Type B pancreatic cell (in vitro differentiated cells): ENCODE data around the gene PCSK6. TPM values are rescaled to one million over a fixed set of nuclear protein-coding genes. Genes with fewer than 3 reads are reported as not detected.

Experiments
- DNase-seq: peaks from one replicate; pipeline ENCODE4 v3.0.0; 2021; ENCODE audit warnings: mixed read lengths; ENCODE audit not compliant: unreplicated experiment; ENCODE audit errors: extremely low spot score
- H3K27ac Mint-ChIP-seq: 2 replicates; pipeline ENCODE4 v1.8.0; 2021; ENCODE audit warnings: mild to moderate bottlenecking, mixed read lengths
- H3K27me3 Mint-ChIP-seq: 2 replicates; pipeline ENCODE4 v1.8.0; 2021; ENCODE audit warnings: mixed read lengths
- H3K36me3 Mint-ChIP-seq: 2 replicates; pipeline ENCODE4 v1.8.0; 2021; ENCODE audit warnings: mixed read lengths
- H3K4me1 Mint-ChIP-seq: one replicate; pipeline ENCODE4 v1.8.0; 2021; ENCODE audit warnings: mixed read lengths; ENCODE audit not compliant: unreplicated experiment
- H3K4me3 Mint-ChIP-seq: 2 replicates; pipeline ENCODE4 v1.8.0; 2021; ENCODE audit warnings: mild to moderate bottlenecking, mixed read lengths
- H3K9me3 Mint-ChIP-seq: 2 replicates; pipeline ENCODE4 v1.8.0; 2021; ENCODE audit warnings: mixed read lengths
- CTCF ChIP-seq: fragments of 200-600 bp; sonication (generic); conservative IDR thresholded peaks from 2 replicates; pipeline ENCODE4 v1.5.0; 2021; ENCODE audit warnings: antibody characterized with exemption, mild to moderate bottlenecking
- total RNA-seq: library from RNA; stranded (reverse); gene quantifications from 2 replicates; pipeline ENCODE4 v1.2.1, GENCODE V29; 2021; ENCODE audit warnings: low replicate concordance

The PCSK6 gene
- total RNA-seq, 1 donor from 2014 or later, result 5.4 TPM

DNA sequence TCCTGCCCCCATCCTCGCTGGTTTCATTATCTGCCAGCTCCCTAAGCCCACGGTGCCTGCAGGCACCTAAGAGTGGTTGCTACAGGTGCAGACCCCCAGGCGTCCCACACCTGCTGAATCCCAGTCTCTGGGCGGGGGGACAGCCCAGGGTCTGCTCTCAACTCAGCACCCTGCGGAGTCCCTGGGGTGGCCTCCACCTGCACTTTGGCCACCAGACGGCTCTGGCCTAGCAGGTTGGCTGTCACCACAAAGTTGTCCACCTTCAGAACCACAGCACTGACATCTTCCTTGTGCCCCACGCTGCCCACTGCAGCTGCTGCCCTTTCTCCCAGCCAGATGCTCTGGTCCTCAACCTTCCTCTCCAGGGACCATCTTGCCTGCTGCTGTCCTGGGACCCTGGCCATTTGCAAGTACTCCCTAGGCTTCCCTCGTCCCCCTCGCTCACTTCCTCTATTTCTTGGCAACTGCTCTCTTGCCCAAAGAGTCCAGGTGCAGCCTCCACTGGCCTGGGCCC, 159.6 kb downstream of the PCSK6 start:
- H3K9me3 Mint-ChIP-seq, result no peaks in the 10 kb centered on the region
- H3K27ac Mint-ChIP-seq, result peak overlapping the region; percentile 19
- no peak overlapping the region for H3K4me3 Mint-ChIP-seq
- TF ChIP-seq CTCF, result no peak
- no peak for DNase-seq
- H3K4me1 Mint-ChIP-seq, result no peaks in the 10 kb centered on the region
- peaks cover 21% of the 10 kb centered on the region for H3K27me3 Mint-ChIP-seq
- no peaks in the 10 kb centered on the region for H3K36me3 Mint-ChIP-seq

- H3K27me3 Mint-ChIP-seq, result peaks cover 21% of the 10 kb centered on the region
- H3K27ac Mint-ChIP-seq, result no peak overlapping the region
- H3K4me3 Mint-ChIP-seq, result no peak overlapping the region
- DNase-seq, result no peak
- no peaks in the 10 kb centered on the region for H3K9me3 Mint-ChIP-seq
- TF ChIP-seq CTCF, result no peak
- no peaks in the 10 kb centered on the region for H3K36me3 Mint-ChIP-seq
- no peaks in the 10 kb centered on the region for H3K4me1 Mint-ChIP-seq
Measured at GRCh38 chr15:101329309-101329863, 160.1 kb downstream of the PCSK6 start.

GRCh38 chr15:101328001-101328400, 161.5 kb downstream of the PCSK6 start:
- H3K27me3 Mint-ChIP-seq, result peaks cover 21% of the 10 kb centered on the region

GRCh38 chr15:101327147-101327740, 162.3 kb downstream of the PCSK6 start:
- H3K27me3 Mint-ChIP-seq, result peaks cover 21% of the 10 kb centered on the region
- no peaks in the 10 kb centered on the region for H3K4me1 Mint-ChIP-seq
- H3K9me3 Mint-ChIP-seq, result no peaks in the 10 kb centered on the region
- no peaks in the 10 kb centered on the region for H3K36me3 Mint-ChIP-seq
- no peak for DNase-seq
- TF ChIP-seq CTCF, result no peak
- no peak overlapping the region for H3K27ac Mint-ChIP-seq
- H3K4me3 Mint-ChIP-seq, result no peak overlapping the region

More at GRCh38 chr15:101328001-101328400, 161.5 kb downstream of the PCSK6 start:
- Mint-ChIP-seq H3K9me3 (no peaks in the 10 kb centered on the region), H3K27ac (no peak overlapping the region), H3K4me1 (no peaks in the 10 kb centered on the region), H3K4me3 (no peak overlapping the region), H3K36me3 (no peaks in the 10 kb centered on the region)
- no peak for TF ChIP-seq CTCF
- DNase-seq, result no peak

DNA sequence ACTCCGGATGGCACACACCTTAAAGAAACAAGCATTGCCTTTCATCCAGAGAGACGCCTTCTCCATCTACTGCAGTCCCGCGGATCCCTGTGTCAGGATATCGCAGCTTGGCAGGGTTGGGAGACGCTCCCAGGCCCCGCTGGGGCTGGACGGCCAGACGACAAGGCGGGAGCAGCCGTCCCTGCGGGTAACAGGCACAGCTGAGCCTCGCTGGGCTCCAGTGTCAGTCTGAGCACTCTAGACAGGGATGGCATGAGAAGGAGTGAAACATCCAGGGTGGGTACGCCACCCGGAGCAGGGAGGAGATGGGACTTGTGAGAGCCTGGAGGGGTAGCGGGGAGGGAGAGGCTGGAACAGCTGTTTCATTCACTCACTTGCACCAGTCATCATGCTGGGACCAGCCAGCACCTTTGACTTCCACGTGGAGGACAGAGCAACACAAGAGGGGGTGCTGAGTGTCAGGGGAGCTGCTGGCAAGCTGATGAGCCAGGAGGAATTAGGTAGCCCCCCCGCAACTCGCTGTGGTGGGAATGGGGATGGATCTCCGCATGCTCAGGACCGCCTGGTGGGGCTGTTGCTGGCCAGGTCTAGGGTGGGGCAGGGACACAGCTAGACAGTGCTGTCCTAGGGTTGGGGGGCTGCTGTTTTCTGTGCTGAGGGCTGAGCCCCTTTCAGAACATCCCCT, 162.9 kb downstream of the PCSK6 start:
- H3K4me3 Mint-ChIP-seq, result no peak overlapping the region
- H3K4me1 Mint-ChIP-seq, result no peaks in the 10 kb centered on the region
- H3K9me3 Mint-ChIP-seq, result no peaks in the 10 kb centered on the region
- no peak overlapping the region for H3K27ac Mint-ChIP-seq
- DNase-seq, result no peak
- H3K36me3 Mint-ChIP-seq, result no peaks in the 10 kb centered on the region
- TF ChIP-seq CTCF, result no peak
- peaks cover 25% of the 10 kb centered on the region for H3K27me3 Mint-ChIP-seq
